DOHH2 (cell line): ENCODE measurements around the gene IGDCC3.

Experiments used
- EZH2phosphoT487 ChIP-seq: fragments of 200-600 bp; sonication (generic); IDR thresholded peaks from 2 replicates; pipeline ENCODE4 v1.6.1; 2017; ENCODE audit warnings: borderline replicate concordance, mild to moderate bottlenecking, antibody characterized with exemption, low read length, moderate library complexity, mixed read lengths
- TF ChIP-seq, protein P1 (sequence below): fragments of 200-600 bp; sonication (generic); IDR thresholded peaks from one replicate; pipeline ENCODE4 v1.5.1; 2014; ENCODE audit warnings: antibody characterized with exemption, mild to moderate bottlenecking, low read depth, low read length; ENCODE audit not compliant: poor library complexity, severe bottlenecking

DNA sequence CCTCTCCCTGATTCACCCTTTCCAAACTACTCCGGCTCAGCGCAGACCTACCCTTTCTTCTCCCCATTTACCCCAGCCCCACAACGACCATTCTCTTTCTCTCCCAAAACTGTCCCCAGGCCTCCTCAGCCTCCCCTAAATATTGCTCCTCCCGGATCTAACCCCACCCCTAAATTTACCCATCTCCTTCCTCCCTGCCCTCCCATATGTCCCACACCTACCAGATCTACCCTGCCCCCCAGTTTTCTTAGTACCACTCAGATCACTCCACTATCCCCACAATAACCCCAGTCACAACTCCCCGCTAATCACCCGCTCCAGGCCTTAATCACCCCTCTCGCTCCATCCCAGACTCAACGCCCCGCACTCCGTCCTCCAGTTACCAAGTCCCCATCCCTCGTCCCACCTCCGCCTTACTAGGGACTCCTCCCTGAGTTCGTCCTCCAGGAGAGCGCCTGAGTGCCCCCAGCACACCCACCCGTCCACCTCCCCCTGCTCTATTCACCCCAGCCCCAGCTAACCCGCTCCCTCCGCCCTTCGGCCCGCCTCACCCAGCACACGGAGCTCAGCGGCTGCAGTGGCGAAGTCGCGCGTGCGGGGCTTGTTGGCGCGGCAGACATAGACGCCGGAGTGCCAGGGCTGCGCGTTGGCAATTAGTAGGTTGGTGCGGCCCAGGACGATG is 18.6 kb upstream of the IGDCC3 start:
- TF ChIP-seq, protein P1, sequence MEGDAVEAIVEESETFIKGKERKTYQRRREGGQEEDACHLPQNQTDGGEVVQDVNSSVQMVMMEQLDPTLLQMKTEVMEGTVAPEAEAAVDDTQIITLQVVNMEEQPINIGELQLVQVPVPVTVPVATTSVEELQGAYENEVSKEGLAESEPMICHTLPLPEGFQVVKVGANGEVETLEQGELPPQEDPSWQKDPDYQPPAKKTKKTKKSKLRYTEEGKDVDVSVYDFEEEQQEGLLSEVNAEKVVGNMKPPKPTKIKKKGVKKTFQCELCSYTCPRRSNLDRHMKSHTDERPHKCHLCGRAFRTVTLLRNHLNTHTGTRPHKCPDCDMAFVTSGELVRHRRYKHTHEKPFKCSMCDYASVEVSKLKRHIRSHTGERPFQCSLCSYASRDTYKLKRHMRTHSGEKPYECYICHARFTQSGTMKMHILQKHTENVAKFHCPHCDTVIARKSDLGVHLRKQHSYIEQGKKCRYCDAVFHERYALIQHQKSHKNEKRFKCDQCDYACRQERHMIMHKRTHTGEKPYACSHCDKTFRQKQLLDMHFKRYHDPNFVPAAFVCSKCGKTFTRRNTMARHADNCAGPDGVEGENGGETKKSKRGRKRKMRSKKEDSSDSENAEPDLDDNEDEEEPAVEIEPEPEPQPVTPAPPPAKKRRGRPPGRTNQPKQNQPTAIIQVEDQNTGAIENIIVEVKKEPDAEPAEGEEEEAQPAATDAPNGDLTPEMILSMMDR, result no peak
- no peak for TF ChIP-seq EZH2phosphoT487
